Lower leg skin (tissue), 3 donors: ENCODE results near the gene LRSAM1.

Experiments
- CTCF ChIP-seq, 3 donors: fragments of 450-650 bp; IDR thresholded peaks; one replicate each; pipeline ENCODE4 v1.5.1; 2016; ENCODE audit warnings: antibody characterized with exemption in 3 of 3, mild to moderate bottlenecking in 3 of 3, moderate library complexity in 2 of 3
- POLR2A ChIP-seq, 2 donors: fragments of 450-650 bp; IDR thresholded peaks; one replicate each; pipeline ENCODE4 v1.6.1; 2016 to 2017; ENCODE audit warnings: antibody characterized with exemption in 2 of 2, mild to moderate bottlenecking in 1 of 2, moderate library complexity in 1 of 2

GRCh38 chr9:127418037-127418471, 33.3 kb upstream of the LRSAM1 start:
- TF ChIP-seq CTCF (IDR thresholded peaks at IDR 0.05) (no peak), POLR2A (IDR thresholded peaks at IDR 0.05) (no peak)
